Mesothelial cell of epicardium (in vitro differentiated cells): ENCODE measurements around the gene POLR1H. TPM values are rescaled to one million over a fixed set of nuclear protein-coding genes. Genes with fewer than 3 reads are reported as not detected.
"Not testable (repeated sequence)": the region's sequence is repeated elsewhere in the genome, so short reads cannot be mapped to it uniquely, and the experiment has no call there.

ENCODE experiments used
- DNase-seq, 2 experiments: peaks; one replicate each; pipeline ENCODE4 v3.0.0; 2021; ENCODE audit warnings: low spot score in 2 of 2; ENCODE audit not compliant: unreplicated experiment in 2 of 2
- H3K27ac Mint-ChIP-seq: 2 replicates; pipeline ENCODE4 v1.8.0; 2021; ENCODE audit warnings: mixed read lengths
- H3K27me3 Mint-ChIP-seq: 2 replicates; pipeline ENCODE4 v1.8.0; 2021; ENCODE audit warnings: low read depth, mixed read lengths
- H3K36me3 Mint-ChIP-seq: 2 replicates; pipeline ENCODE4 v1.8.0; 2021; ENCODE audit warnings: mixed read lengths
- H3K4me1 Mint-ChIP-seq: 2 replicates; pipeline ENCODE4 v1.8.0; 2021; ENCODE audit warnings: mixed read lengths
- H3K4me3 Mint-ChIP-seq: 2 replicates; pipeline ENCODE4 v1.8.0; 2021; ENCODE audit warnings: mild to moderate bottlenecking, moderate library complexity, mixed read lengths
- H3K9me3 Mint-ChIP-seq: 2 replicates; pipeline ENCODE4 v1.8.0; 2021; ENCODE audit warnings: mixed read lengths
- CTCF ChIP-seq: fragments of 200-600 bp; sonication (generic); IDR thresholded peaks from one replicate; pipeline ENCODE4 v1.5.0; 2021; ENCODE audit warnings: antibody characterized with exemption; ENCODE audit not compliant: unreplicated experiment
- total RNA-seq: library from RNA; stranded (reverse); gene quantifications from 3 replicates; pipeline ENCODE4 v1.2.1, GENCODE V29; 2021

Gene POLR1H
- total RNA-seq, 1 donor from 2014 or later: 31.1 TPM

- no peak overlapping the region for H3K4me3 Mint-ChIP-seq
- no peaks in the 10 kb centered on the region for H3K9me3 Mint-ChIP-seq
- no peaks in the 10 kb centered on the region for H3K4me1 Mint-ChIP-seq
- peaks cover 8% of the 10 kb centered on the region for H3K36me3 Mint-ChIP-seq
- no peak for TF ChIP-seq CTCF
- no peak overlapping the region for H3K27ac Mint-ChIP-seq
- no peak for DNase-seq
- H3K27me3 Mint-ChIP-seq: no peaks in the 10 kb centered on the region
Observed at GRCh38 chr6:30025186-30025585, 35.9 kb upstream of the POLR1H start.

- TF ChIP-seq CTCF: no peak
- Mint-ChIP-seq H3K36me3 (peaks cover 10% of the 10 kb centered on the region), H3K27ac (no peak overlapping the region), H3K9me3 (no peaks in the 10 kb centered on the region), H3K4me1 (no peaks in the 10 kb centered on the region), H3K4me3 (no peak overlapping the region), H3K27me3 (no peaks in the 10 kb centered on the region)
- no peak for DNase-seq
Observed at GRCh38 chr6:30029588-30029987, 31.5 kb upstream of the POLR1H start.

GRCh38 chr6:30031381-30031780 is 29.7 kb upstream of the POLR1H start:
- peaks cover 16% of the 10 kb centered on the region for H3K36me3 Mint-ChIP-seq
- no peak for TF ChIP-seq CTCF
- DNase-seq: no peak
- no peaks in the 10 kb centered on the region for H3K9me3 Mint-ChIP-seq
- H3K27ac Mint-ChIP-seq: no peak overlapping the region
- H3K27me3 Mint-ChIP-seq: no peaks in the 10 kb centered on the region
- H3K4me1 Mint-ChIP-seq: no peaks in the 10 kb centered on the region
- no peak overlapping the region for H3K4me3 Mint-ChIP-seq

- DNase-seq, H3K27me3 Mint-ChIP-seq, H3K4me1 Mint-ChIP-seq, H3K4me3 Mint-ChIP-seq, H3K27ac Mint-ChIP-seq, H3K9me3 Mint-ChIP-seq: not testable (repeated sequence)
- H3K36me3 Mint-ChIP-seq: peaks cover 10% of the 10 kb centered on the region
Observed at GRCh38 chr6:30033440-30033839, 27.6 kb upstream of the POLR1H start.

GRCh38 chr6:30035784-30036183 is 25.3 kb upstream of the POLR1H start:
- Mint-ChIP-seq H3K4me3 (no peak overlapping the region), H3K4me1 (no peaks in the 10 kb centered on the region), H3K36me3 (peaks cover 10% of the 10 kb centered on the region), H3K9me3 (no peaks in the 10 kb centered on the region), H3K27ac (no peak overlapping the region), H3K27me3 (no peaks in the 10 kb centered on the region)
- no peak for DNase-seq
- no peak for TF ChIP-seq CTCF

- Mint-ChIP-seq H3K27ac (no peak overlapping the region), H3K27me3 (no peaks in the 10 kb centered on the region), H3K4me1 (no peaks in the 10 kb centered on the region), H3K36me3 (peaks cover 6% of the 10 kb centered on the region), H3K9me3 (no peaks in the 10 kb centered on the region), H3K4me3 (no peak overlapping the region)
- peak; percentile 36 for TF ChIP-seq CTCF
- DNase-seq: no peak
Observed at GRCh38 chr6:30037182-30037788, 23.8 kb upstream of the POLR1H start.
